NAMALWA (cell line): ENCODE measurements around the gene CYBB.
"Not testable (repeated sequence)": the region's sequence is repeated elsewhere in the genome, so short reads cannot be mapped to it uniquely, and the experiment has no call there.

Source experiments
- DNase-seq: peaks from one replicate; pipeline ENCODE4 v3.0.0-alpha.2; 2015; ENCODE audit warnings: low spot score

The CYBB gene

DNA sequence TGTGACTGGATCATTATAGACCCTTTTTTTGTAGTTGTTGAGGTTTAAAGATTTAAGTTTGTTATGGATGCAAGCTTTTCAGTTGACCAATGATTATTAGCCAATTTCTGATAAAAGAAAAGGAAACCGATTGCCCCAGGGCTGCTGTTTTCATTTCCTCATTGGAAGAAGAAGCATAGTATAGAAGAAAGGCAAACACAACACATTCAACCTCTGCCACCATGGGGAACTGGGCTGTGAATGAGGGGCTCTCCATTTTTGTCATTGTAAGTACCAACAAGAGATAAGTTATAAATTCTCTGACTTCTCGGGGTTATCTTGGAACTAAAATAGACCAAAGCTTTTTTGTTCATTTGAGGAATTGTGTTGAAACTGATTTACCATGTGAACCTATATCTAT is at the start of gene CYBB:
TSS of gene CYBB (plus strand) at position 203 of the 400 bp plus-strand sequence. CDS start at position 222, 19 bp downstream.
- peak; percentile 48 for DNase-seq

GRCh38 chrX:37745354-37745753 is 34.5 kb upstream of the CYBB start:
- peak; percentile 85 for DNase-seq

DNA sequence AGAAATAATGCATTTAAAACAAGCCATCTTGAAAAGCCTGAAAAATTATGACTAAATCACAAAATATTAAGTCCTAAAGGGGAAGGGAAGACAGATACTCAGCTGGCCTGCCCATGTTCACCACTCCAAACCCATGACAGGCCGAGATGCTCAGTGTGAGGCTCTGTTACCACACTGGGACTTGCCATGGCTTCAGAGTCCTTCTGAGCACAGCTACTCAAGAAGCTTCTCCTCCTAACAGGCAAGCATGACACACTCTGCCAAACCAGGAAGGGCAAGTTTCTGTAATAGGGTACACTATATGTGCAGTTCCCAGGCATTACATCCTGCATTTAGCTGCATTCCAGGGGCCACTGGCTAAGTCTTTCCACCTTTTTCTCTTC is 34.0 kb upstream of the CYBB start:
- no peak for DNase-seq

DNA sequence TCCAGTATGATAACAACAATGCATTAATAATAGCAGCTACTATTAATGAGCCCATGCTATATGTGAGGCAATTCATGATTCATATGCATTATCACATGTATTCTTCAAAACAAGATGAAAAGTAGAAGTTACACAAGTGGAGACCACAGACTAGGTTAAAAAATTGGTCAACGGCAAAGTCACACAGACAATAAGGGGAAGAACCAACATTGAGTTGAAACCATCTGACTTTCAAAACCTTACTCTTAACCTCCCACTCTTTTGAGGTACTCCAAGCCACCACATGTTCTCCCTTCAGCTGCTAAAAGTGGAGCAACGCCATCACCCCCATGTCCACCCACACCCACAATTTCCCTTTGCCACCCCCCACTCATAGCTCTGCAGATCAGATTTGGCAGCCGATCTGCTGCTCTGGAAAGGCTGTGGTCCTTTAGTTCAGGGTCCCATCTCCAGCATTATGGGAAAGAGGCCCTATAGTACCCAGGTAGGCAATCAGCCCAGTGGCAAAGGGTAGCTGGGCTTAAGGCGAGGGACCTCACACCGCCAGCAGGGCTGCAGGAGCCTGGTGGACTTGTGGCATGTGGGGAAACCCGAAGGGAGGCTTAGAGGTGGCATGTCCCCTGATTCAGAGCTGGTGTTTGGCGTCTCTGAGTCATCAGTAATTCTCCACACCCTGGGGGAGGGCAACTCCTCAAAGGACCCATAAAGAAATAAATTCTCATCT is 33.5 kb upstream of the CYBB start:
- DNase-seq = no peak

DNA sequence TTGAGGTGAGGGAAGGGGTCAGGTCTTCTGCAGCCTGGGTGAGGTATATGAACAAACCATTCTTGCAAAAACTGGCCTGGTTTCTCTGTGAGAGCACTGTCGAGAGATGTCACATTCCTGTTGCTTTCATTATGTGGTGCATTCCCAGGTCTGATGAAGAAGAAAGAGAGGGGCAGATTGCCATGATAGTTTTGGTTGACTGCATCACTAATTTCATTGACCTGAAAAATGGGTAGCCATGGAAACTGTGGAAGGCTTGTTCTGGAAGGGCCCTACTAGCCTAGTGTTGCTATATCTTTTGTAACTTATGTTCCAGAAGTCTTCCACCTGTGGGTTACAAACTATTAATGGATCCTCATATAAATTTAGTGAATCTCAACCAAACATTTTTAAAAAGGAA is 32.9 kb upstream of the CYBB start:
- no peak for DNase-seq

DNA sequence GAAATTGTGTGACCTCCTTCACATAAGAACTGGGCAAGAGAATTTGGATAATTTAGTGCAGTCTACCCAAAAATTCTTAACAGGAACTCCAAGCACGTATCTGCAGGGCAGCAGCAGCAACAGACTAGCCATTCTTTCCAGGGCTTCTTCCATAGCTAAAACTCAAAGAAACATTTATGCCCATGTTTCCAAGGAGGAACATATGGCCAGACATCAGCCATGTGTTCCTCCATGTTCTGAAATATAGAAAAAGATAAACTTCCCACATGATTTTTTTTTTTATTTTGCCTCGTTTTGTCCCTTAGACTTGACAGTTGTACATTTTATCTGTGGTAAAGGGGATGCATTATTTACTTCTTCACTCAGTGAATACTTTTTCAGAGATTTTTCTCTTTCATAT is 27.6 kb upstream of the CYBB start:
- DNase-seq = no peak

DNA sequence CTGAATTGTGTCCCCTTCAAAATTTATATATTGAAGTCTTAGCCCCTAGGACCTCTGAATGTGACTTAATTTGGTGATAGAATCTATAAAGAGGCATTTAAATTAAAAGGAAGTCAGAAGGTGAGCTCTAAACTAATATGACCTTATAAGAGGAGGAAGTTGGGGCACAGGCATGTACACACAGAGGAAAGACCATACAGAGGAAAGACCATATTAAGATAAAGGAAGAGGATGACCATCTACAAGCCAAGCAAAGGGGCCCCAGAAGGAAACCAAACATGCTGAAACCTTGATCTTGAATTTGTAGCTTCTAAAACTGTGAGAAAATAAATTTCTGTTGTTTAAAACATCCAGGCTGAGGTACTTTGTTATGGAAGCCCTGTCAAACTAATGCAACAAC is 26.9 kb upstream of the CYBB start:
- DNase-seq = no peak

DNA sequence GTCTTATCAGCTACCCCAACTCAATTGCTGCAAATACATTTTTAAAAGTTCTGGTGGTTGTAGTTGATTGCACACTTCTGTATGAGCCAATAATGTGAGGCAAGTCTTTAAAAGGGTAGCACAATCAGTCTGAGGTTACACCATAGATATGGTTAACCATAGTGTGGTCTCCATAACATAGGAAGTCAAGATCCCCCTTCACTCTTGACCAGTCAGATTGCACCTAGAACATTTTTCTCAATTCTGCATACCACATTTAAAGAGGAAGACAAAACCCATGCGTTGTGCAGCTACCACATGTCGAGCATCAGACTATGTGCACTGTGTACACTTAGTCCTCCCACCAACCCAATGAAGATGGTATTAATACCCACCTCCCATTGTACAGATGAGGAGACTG is 26.5 kb upstream of the CYBB start:
- DNase-seq = no peak

DNA sequence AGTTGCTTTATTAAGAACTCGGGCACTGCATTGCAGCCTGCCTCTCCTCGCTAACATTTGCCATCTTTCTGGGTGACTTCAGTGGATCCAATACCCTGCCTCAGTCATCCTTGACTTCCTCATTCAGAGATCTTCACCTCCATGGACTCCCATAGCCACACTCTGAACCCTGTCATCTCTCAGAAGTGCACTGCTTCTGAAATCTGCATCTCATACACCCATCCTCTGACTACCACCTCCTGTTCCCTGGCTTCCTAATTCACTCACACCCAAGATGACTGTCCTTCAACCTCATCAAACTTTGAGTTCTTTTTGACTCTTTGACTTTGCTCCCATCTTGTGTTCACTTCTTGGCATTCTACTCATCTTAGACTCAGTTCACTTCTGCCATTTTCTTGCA is 25.3 kb upstream of the CYBB start:
- no peak for DNase-seq

- DNase-seq = peak; percentile 82
These were observed 24.8 kb upstream of the CYBB start for GRCh38 chrX:37755025-37755424.

- no peak for DNase-seq
These were observed 22.8 kb upstream of the CYBB start for GRCh38 chrX:37757082-37757481.

DNA sequence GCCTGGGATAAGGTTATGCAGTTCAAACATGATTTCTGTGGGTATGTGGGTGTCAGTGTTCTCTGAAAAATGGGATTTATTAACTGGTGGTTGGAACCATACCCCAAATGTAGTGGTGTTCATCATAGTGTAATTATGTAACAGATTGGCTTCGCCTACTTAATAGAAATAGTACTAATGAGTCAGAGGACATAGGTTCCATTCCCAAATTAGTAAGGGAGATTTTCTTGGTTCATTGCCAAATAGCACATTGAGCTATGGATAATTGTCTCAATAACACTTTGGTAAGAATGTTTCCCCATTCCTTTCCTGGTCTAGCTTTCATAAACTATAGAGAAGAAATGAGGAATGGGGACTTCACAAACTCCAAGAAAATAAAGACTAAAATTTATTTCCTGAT is 20.5 kb upstream of the CYBB start:
- no peak for DNase-seq

DNA sequence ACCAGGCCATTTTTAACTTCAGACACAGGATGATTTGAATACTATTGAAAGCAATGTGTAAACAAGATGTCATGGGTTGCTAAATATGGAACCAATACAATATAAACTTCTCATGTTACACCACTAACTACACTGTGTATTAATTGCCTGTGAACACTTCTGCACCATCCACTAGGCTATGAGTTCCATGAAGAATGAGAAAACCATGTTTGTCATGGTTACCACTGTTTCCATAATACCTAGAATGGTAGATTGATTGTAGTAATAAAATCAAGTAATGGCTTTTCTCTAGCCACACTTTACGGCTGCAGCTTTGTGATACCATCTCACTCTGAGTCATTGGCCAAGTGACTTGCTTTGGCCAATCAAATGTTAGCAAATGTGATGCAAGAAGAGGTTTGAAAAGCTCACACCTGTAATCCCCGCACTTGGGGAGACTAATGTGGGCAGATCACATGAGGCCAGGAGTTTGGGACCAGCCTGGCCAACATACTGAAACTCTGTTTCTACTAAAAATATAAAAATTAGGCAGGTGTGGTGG is 19.9 kb upstream of the CYBB start:
- DNase-seq = no peak

- DNase-seq = no peak
These were observed 16.5 kb upstream of the CYBB start for GRCh38 chrX:37763400-37763799.

- DNase-seq = no peak
These were observed 14.4 kb upstream of the CYBB start for GRCh38 chrX:37765507-37765906.

GRCh38 chrX:37767430-37767829 is 12.4 kb upstream of the CYBB start:
- DNase-seq = no peak

DNA sequence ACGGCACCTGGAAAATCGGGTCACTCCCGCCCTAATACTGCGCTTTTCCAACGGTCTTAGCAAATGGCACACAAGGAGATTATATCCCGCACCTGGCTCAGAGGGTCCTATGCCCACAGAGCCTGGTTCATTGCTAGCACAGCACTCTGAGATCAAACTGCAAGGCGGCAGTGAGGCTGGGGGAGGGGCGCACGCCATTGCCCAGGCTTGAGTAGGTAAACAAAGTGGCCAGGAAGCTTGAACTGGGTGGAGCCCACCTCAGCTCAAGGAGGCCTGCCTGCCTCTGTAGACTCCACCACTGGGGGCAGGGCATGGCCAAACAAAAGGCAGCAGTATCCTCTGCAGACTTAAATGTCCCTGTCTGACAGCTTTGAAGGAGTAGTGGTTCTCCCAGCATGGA is 11.0 kb upstream of the CYBB start:
- not testable (repeated sequence) for DNase-seq

DNA sequence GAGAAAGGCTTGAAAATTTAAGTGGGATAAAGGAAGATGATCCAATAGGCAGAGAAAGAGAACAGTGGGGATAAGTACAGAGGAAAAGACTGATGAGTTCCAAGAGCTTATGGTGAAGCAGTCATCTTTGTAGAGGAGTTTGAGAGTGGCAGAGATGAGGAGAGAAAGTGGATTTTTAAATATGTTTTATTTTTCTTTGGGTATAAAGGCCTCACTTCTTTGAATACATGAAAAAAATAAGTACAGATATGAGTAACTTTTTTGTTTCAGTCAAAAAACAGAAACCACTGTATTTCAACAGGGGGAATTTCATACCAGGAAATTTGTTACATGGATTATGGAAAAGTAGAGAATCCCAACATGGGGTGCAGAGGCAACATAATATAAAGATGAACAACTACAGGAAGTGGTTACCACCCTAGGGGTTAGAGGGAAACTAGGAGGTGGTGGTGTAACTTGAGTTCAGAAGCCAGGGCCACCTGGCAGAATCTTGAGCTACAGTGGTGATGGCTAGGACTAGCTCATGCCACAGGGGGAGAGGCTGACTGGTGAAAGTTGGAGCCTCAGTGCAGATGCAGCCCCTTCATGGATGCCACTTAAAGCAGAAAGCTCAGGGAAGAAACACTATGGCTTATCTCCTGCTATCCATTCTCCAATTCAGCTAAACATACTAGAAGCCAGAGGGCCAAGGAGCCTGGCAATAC is 3.4 kb upstream of the CYBB start:
- peak; percentile 53 for DNase-seq

DNA sequence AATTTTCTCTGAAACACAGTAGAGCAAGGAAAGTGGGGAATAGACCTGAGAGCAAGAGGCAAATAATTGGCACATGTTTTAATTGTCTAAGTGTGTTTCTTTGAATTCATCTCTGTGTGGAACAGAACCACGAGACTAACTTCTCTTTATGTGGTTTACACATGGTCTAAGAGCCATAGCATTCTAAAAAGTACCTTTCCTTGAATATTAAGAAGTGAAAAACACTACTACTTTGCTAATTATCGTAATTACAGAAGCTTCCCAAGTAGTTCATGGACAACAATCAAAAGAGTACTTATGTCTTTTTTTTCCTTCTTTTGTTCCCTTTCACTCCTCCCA is 2.9 kb upstream of the CYBB start:
- DNase-seq = no peak

DNA sequence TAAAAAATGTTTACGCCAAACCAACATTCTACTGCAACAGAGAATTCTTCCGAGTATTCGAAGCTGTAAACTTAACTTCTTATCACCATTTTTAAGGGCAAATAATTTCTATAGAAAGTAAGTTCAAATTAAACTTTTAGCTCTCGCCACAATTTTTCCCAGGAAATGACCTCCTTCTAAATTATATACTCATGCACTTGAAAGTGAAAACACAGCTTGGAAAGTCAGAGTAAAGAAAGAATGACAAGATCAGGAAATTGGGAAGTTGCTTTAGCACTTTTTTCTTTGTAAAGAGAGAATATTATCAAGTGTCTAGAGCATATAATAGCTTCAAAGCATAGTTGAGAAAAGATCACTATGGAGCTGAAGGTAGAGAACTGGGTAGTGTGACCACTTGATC is 1.2 kb downstream of the CYBB start:
- DNase-seq = no peak

DNA sequence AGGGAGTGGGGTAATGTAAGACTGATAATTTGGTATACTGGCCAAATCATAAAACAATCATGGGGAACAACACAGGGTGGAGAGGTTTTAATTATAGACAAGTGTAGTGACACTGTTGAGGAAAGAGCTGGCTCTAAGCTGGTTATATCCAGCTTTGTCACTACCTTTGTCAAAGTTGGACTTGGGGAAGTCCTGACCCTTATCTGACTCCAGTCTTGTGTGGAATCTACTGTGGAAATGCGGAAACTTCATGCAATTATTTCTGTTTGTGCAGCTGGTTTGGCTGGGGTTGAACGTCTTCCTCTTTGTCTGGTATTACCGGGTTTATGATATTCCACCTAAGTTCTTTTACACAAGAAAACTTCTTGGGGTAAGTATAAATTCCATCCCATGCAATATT is 2.0 kb downstream of the CYBB start:
- no peak for DNase-seq

DNA sequence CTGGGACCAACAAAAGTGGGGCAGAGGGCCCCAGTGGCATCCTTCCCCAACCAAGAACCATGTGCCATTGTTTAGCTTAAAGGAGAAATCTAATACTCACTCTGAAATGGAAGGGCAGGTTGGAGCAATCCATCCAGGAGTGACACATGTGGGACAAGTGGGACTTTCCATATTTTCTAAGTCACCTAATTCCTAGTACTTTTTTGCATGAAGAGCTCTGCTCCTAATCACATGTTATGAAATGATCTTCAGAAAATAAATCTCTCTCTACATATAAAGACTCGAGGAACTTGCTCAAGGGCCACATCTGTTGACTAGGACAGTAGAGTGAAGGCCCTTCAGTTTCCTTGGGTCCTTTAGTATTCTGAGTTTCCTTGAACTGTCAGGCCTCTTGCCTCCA is 2.5 kb downstream of the CYBB start:
- no peak for DNase-seq

GRCh38 chrX:37783305-37783704 is 3.4 kb downstream of the CYBB start:
- no peak for DNase-seq

- DNase-seq = peak; percentile 19
These were observed 5.7 kb downstream of the CYBB start for GRCh38 chrX:37785569-37785968.
